HG02938 (cell line): Measurements from ENCODE around the gene POPDC3.
A peak's percentile ranks its signal among the peaks of the same experiment; 100 is the strongest.
"Not testable (repeated sequence)": the region's sequence is repeated elsewhere in the genome, so short reads cannot be mapped to it uniquely, and the experiment has no call there.

Experiments used
- ATAC-seq: cut with Tn5 transposase; IDR thresholded peaks from one replicate; pipeline ENCODE4 v1.9.1; 2021; ENCODE audit warnings: mild to moderate bottlenecking, moderate library complexity; ENCODE audit not compliant: unreplicated experiment

Gene POPDC3

GRCh38 chr6:105179244-105180065 lies at the start of gene POPDC3:
Gene POPDC3, minus strand, starts transcription at chr6:105180014. Its CDS starts 18,105 bp downstream, at chr6:105161909.
- peak; percentile 50 for ATAC-seq

- ATAC-seq: no peak
Observed at GRCh38 chr6:105227295-105227767, 47.5 kb upstream of the POPDC3 start.

- no peak for ATAC-seq
Observed at GRCh38 chr6:105226598-105227294, 46.9 kb upstream of the POPDC3 start.

GRCh38 chr6:105223242-105223641 lies 43.4 kb upstream of the POPDC3 start:
- no peak for ATAC-seq

GRCh38 chr6:105221219-105221618 lies 41.4 kb upstream of the POPDC3 start:
- ATAC-seq: not testable (repeated sequence)

GRCh38 chr6:105220186-105220585 lies 40.4 kb upstream of the POPDC3 start:
- ATAC-seq: no peak

GRCh38 chr6:105219218-105219617 lies 39.4 kb upstream of the POPDC3 start:
- ATAC-seq: not testable (repeated sequence)

- no peak for ATAC-seq
Observed at GRCh38 chr6:105215506-105215905, 35.7 kb upstream of the POPDC3 start.

- ATAC-seq: no peak
Observed at GRCh38 chr6:105214668-105215067, 34.9 kb upstream of the POPDC3 start.

- no peak for ATAC-seq
Observed at GRCh38 chr6:105213272-105213671, 33.5 kb upstream of the POPDC3 start.

- ATAC-seq: no peak
Observed at GRCh38 chr6:105212587-105212986, 32.8 kb upstream of the POPDC3 start.

- ATAC-seq: no peak
Observed at GRCh38 chr6:105211831-105212230, 32.0 kb upstream of the POPDC3 start.

- no peak for ATAC-seq
Observed at GRCh38 chr6:105210932-105211531, 31.2 kb upstream of the POPDC3 start.

- ATAC-seq: no peak
Observed at GRCh38 chr6:105209950-105210706, 30.3 kb upstream of the POPDC3 start.

GRCh38 chr6:105207524-105208269 lies 27.9 kb upstream of the POPDC3 start:
- no peak for ATAC-seq

GRCh38 chr6:105204768-105205167 lies 25.0 kb upstream of the POPDC3 start:
- no peak for ATAC-seq

GRCh38 chr6:105204331-105204730 lies 24.5 kb upstream of the POPDC3 start:
- ATAC-seq: no peak

- no peak for ATAC-seq
Observed at GRCh38 chr6:105202486-105202885, 22.7 kb upstream of the POPDC3 start.

GRCh38 chr6:105200133-105200730 lies 20.4 kb upstream of the POPDC3 start:
- ATAC-seq: no peak

GRCh38 chr6:105199711-105200110 lies 19.9 kb upstream of the POPDC3 start:
- no peak for ATAC-seq
